Mucosa of rectum (tissue), 2 donors: ENCODE results near the gene CELF5.

Experiments
- H3K27ac ChIP-seq, 2 donors: one replicate each; pipeline ENCODE4 v1.7.0; 2013; ENCODE audit warnings: inconsistent platforms in 2 of 2, low read depth in 2 of 2, low read length in 2 of 2
- H3K27me3 ChIP-seq, 2 donors: one replicate each; pipeline ENCODE4 v1.7.0; 2013; ENCODE audit warnings: low read length in 2 of 2; ENCODE audit not compliant: control insufficient read depth in 2 of 2, insufficient read depth in 2 of 2
- H3K36me3 ChIP-seq, 2 donors: one replicate each; pipeline ENCODE4 v1.7.0; 2013; ENCODE audit warnings: low read length in 2 of 2; ENCODE audit not compliant: control insufficient read depth in 2 of 2, insufficient read depth in 2 of 2
- H3K4me1 ChIP-seq, 2 donors: one replicate each; pipeline ENCODE4 v1.7.0; 2013; ENCODE audit warnings: low read length in 2 of 2, mild to moderate bottlenecking in 1 of 2; ENCODE audit not compliant: control insufficient read depth in 2 of 2, insufficient read depth in 2 of 2
- H3K4me3 ChIP-seq, 2 donors: one replicate each; pipeline ENCODE4 v1.7.0; 2013; ENCODE audit warnings: low read length in 2 of 2
- H3K9ac ChIP-seq, 2 donors: one replicate each; pipeline ENCODE4 v1.7.0; 2013; ENCODE audit warnings: low read length in 2 of 2, low read depth in 1 of 2, mild to moderate bottlenecking in 1 of 2
- H3K9me3 ChIP-seq, 2 donors: one replicate each; pipeline ENCODE4 v1.7.0; 2013; ENCODE audit warnings: low read length in 2 of 2; ENCODE audit not compliant: control insufficient read depth in 2 of 2
- donor health status: healthy.
- donor health status: Normal muscosa, but diverticular disease.

The CELF5 gene

DNA sequence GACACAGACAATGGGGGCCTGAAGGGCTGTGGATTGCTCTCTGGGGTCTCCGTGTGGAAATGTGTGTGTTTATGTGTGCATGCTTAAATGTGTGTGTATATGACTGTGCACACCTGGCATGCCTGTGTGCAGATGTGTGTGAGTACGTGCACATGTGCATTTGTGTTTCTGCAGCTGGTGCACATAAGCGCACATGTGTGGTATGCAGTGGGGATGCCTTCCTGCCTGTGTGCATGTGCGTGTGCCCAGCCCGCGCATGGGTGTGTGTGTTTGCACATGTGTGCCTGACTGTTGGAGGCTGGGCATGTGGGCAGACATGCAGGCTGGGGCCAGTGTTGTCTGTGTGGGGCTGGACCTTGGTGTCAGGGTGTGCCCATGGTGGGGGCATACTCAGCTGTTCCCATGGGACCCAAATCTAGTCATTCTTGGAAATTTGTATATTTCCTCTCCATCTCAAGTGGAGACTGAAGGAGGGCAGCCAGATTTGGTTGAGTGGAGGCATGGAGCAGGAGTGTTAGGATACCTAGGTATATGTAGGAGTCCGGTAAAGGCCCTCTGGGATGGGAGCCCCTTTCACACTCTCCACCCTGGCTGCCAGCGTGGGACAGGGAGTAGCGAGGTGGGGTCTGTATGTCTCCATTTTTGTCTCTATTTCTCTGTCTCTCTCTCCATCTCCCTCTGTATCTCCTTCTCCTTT, 49.9 kb downstream of the CELF5 start:
- Histone ChIP-seq H3K36me3 (no peaks in the 10 kb centered on the region), H3K27ac (no peak overlapping the region), H3K9me3 (peaks cover 0 to 6% of the 10 kb centered on the region in 2 donors), H3K4me3 (no peak overlapping the region), H3K9ac (no peak overlapping the region), H3K4me1 (peaks cover 3 to 4% of the 10 kb centered on the region in 2 donors), H3K27me3 (peaks cover 20 to 26% of the 10 kb centered on the region in 2 donors)

DNA sequence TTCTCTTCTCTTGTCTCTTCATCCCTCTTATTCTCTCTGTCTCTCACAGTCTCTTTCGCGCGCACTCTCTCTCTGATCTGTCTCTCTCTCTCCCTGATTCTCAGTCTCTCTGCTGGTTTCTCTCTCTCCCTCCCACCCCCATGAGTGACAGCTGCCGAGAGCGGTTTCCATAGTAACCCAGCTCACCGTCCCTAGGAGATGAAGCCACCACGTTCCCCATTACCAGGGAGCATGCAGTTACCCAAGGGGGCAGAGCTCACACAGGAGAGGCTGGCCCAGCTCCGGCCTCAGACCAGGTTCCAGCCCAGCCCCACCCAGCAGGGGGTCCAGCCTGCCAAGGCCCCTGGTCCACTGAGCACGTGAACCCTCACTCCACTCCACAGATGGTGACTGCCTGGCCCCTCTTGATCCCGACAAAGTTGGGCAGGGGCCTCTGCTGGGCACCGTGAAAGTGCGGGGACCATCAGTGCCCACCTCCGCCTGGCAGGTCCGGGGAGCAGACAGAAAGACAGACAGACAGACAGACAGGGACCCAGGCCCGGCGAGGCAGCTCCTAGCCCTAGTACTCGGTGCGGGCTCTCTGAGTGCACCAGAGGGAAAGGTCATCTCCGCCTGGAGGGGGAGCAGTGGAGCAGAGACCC, 50.6 kb downstream of the CELF5 start:
- H3K4me3 ChIP-seq: peak overlapping the region; percentile 52 to 59
- H3K4me1 ChIP-seq: peaks cover 3 to 4% of the 10 kb centered on the region in 2 donors
- H3K9ac ChIP-seq: peak overlapping the region in 1 of 2 donors; percentile 34
- H3K27ac ChIP-seq: peak overlapping the region in 1 of 2 donors; percentile 56
- H3K9me3 ChIP-seq: peaks cover 0 to 6% of the 10 kb centered on the region in 2 donors
- H3K27me3 ChIP-seq: peaks cover 13 to 19% of the 10 kb centered on the region in 2 donors
- no peaks in the 10 kb centered on the region for H3K36me3 ChIP-seq

DNA sequence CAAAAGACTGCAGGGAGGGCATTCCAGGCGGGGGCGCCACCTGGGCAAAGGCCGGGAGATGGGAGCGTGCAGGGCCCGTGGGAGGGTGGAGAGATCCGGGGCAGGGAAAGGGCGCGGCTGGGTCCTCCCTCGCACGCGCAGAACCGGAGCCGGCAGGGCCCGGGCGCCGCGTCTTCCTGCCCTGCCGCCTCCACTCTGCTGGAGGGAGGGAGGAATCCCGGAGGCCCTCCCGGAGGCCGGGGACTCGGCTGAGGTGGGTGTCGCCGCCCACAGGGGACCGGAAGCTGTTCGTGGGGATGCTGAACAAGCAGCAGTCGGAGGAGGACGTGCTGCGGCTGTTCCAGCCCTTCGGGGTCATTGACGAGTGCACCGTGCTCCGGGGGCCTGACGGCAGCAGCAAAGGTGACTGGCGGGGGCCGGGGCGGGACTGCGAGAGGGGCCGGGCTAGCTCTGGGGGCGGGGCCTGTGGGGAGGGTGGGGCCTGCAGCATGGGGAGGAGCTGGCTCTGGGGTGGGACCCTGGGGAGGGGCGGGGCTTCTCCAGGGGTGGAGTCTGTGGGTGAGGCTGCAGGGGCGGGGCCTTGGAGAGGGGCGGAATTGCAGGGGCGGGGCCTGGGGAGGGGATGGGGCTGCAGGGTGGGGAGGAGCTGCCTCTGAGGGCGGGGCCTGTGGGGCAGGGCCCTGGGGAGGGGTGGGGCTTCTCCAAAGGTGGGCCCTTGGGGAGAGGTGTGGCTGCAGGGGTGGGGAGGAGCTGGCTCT, 51.3 kb downstream of the CELF5 start:
- Histone ChIP-seq H3K4me1 (peaks cover 3 to 4% of the 10 kb centered on the region in 2 donors), H3K9me3 (peaks cover 0 to 6% of the 10 kb centered on the region in 2 donors), H3K4me3 (peak overlapping the region; percentile 52 to 59), H3K36me3 (no peaks in the 10 kb centered on the region), H3K9ac (peak overlapping the region in 1 of 2 donors; percentile 34), H3K27me3 (peaks cover 12 to 19% of the 10 kb centered on the region in 2 donors), H3K27ac (peak overlapping the region in 1 of 2 donors; percentile 56)

DNA sequence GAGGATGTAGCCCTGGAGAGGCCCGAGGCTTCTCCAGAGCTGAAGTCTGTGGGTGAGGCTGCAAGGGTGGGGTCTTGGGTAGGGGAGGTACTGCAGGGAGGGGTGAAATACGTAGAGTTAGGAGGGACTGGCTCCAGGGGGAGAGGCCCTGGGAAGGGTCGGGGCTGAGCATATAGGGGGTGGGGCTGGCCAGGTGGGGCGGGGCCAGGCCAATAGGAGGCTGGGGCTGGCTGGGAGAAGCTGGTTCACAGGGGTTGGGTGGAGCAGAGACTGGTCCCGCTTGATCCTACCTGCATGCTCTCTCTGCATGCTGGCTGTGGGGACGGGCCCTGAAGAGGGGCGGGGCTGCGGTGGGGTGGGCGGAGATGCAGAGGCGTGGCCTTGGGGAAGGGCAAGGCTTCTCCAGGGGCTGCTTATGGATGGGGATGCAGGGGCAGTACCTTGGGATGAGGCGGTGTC, 51.9 kb downstream of the CELF5 start:
- peaks cover 0 to 6% of the 10 kb centered on the region in 2 donors for H3K9me3 ChIP-seq
- H3K4me1 ChIP-seq: peaks cover 3 to 4% of the 10 kb centered on the region in 2 donors
- H3K27me3 ChIP-seq: peaks cover 12 to 17% of the 10 kb centered on the region in 2 donors
- no peak overlapping the region for H3K9ac ChIP-seq
- peak overlapping the region in 1 of 2 donors; percentile 29 for H3K27ac ChIP-seq
- H3K36me3 ChIP-seq: no peaks in the 10 kb centered on the region
- H3K4me3 ChIP-seq: no peak overlapping the region

DNA sequence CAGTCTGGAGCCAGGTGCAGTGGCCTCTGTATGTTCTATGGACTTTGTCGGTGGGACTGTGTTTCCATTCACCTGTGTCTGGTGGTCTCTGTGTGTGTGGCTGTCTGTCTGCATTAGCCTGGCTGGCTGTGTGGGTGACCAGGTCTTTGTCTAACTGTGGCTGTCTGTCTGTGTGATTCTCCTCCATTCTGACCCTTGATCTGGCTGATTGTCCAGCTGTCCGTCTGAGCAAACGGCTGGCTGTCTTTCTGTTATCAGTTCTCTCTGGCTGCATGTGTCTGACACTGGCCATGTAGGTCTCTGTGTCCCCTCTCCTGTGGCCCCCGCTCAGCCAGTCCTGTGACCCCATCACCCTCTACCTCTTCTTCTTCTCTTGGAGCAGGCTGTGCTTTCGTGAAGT, 53.2 kb downstream of the CELF5 start:
- no peak overlapping the region for H3K27ac ChIP-seq
- peaks cover 9 to 10% of the 10 kb centered on the region in 2 donors for H3K27me3 ChIP-seq
- H3K9me3 ChIP-seq: peaks cover 0 to 4% of the 10 kb centered on the region in 2 donors
- H3K36me3 ChIP-seq: no peaks in the 10 kb centered on the region
- H3K9ac ChIP-seq: no peak overlapping the region
- H3K4me1 ChIP-seq: peaks cover 3 to 4% of the 10 kb centered on the region in 2 donors
- no peak overlapping the region for H3K4me3 ChIP-seq

DNA sequence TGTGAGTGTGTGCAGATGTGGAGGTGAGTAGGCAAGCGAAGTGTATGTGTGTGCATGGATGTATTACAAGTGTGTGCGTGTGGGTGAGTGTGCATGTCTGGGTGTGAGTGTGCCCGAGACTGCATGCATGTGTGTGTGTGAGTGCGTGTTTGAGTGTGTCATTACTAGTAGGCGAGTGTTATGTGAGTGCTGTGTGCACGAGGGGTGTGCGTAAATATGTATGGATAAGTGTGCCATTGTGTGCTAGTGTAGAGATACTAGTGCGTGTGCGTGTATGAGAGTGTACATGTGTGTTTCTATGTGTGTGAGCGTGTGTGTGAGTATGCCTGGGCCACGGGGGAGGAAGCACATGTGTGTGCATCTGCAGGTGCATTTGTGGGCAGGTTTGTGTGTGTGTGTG, 53.8 kb downstream of the CELF5 start:
- peaks cover 9% of the 10 kb centered on the region in 2 donors for H3K27me3 ChIP-seq
- no peak overlapping the region for H3K4me3 ChIP-seq
- H3K9ac ChIP-seq: no peak overlapping the region
- no peaks in the 10 kb centered on the region for H3K36me3 ChIP-seq
- peaks cover 3 to 4% of the 10 kb centered on the region in 2 donors for H3K4me1 ChIP-seq
- H3K27ac ChIP-seq: no peak overlapping the region
- H3K9me3 ChIP-seq: no peaks in the 10 kb centered on the region

DNA sequence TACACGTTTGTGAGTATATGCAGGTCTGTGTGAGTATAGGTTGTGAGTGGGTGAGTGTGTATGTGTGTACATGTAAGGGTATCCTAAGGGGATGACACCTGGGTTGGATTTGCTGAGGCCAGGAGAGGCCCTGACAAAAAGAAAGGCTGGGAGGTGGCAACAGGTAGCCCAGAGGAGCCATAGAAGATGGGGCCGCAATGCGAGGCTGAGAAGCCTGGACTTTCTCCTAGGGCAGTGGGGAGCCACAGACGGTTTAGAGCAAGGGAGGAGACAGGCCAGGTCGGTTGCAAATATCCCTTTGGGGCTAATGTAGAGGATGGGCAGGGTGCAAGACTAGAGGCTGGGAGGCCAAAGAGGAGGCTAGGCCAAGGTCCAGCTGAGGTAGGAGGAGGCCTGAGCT, 54.3 kb downstream of the CELF5 start:
- Histone ChIP-seq H3K9me3 (no peaks in the 10 kb centered on the region), H3K4me3 (no peak overlapping the region), H3K9ac (no peak overlapping the region), H3K27me3 (peaks cover 9% of the 10 kb centered on the region in 2 donors), H3K4me1 (peaks cover 3 to 4% of the 10 kb centered on the region in 2 donors), H3K27ac (no peak overlapping the region), H3K36me3 (no peaks in the 10 kb centered on the region)

DNA sequence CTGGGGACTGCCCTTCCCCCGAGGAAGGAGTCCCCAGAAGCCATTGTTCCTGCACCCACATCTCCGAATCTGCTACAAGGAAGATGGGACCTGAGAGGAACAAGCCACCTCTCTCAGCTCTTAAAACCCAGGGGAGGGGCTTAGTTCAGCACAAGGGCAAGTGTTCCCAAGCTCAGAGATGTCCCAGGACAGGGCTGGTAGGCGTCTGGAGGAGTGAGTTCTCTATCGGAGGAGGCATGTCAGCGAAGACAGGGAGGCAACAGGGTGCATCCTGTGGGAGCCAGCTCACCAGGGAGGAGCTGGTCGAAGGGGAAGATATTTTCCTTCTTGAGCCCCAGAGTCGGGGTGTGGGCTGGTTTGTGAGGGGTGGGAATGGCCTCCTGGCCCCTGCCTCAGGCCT, 54.8 kb downstream of the CELF5 start:
- H3K27me3 ChIP-seq: peaks cover 4 to 10% of the 10 kb centered on the region in 2 donors
- no peaks in the 10 kb centered on the region for H3K9me3 ChIP-seq
- no peak overlapping the region for H3K27ac ChIP-seq
- no peaks in the 10 kb centered on the region for H3K36me3 ChIP-seq
- H3K4me1 ChIP-seq: peaks cover 6 to 8% of the 10 kb centered on the region in 2 donors
- H3K9ac ChIP-seq: no peak overlapping the region
- H3K4me3 ChIP-seq: no peak overlapping the region

DNA sequence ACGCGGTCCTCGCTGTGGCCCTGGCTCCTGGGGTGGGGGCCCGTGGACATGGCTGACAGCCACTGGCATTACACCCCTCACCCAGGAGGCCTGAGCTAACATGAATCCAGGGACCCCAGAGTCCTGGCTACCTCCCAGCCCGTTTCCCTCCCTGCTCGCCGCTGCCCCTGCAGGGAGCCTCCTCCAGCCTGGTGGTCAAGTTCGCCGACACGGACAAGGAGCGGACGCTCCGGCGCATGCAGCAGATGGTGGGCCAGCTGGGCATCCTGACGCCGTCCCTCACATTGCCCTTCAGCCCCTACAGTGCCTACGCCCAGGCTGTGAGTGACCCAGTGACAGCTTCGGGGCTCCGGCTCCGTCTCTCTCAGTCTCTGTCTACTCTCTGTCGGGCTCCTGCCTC, 56.6 kb downstream of the CELF5 start:
- Histone ChIP-seq H3K4me3 (no peak overlapping the region), H3K9ac (no peak overlapping the region), H3K4me1 (peaks cover 4 to 7% of the 10 kb centered on the region in 2 donors), H3K27ac (no peak overlapping the region), H3K27me3 (peaks cover 0 to 4% of the 10 kb centered on the region in 2 donors), H3K36me3 (no peaks in the 10 kb centered on the region), H3K9me3 (no peaks in the 10 kb centered on the region)

DNA sequence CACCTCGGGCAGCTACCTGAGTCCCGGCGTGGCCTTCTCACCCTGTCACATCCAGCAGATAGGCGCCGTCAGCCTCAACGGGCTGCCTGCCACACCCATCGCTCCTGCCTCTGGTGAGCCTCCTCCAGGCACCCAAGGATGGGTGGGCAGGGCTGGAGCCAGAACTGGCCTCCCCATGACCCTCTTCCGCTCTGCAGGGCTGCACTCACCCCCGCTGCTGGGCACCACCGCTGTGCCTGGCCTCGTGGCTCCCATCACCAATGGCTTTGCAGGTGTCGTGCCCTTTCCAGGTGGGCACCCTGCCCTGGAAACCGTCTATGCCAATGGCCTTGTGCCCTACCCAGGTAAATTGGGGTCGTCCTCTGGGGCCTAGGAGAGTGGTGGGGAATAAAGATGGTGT, 57.7 kb downstream of the CELF5 start:
- Histone ChIP-seq H3K27me3 (peaks cover 0 to 4% of the 10 kb centered on the region in 2 donors), H3K4me3 (no peak overlapping the region), H3K9me3 (no peaks in the 10 kb centered on the region), H3K9ac (no peak overlapping the region), H3K27ac (no peak overlapping the region), H3K36me3 (no peaks in the 10 kb centered on the region), H3K4me1 (peaks cover 4 to 7% of the 10 kb centered on the region in 2 donors)
